Astrocyte (in vitro differentiated cells and primary cell): ENCODE measurements around the gene COMMD10. TPM values are rescaled to one million over a fixed set of nuclear protein-coding genes. Genes with fewer than 3 reads are reported as not detected.

ENCODE experiments used
- DNase-seq: peaks from one replicate; pipeline ENCODE4 v3.0.0-alpha.2; 2010; ENCODE audit warnings: low read depth
- FAIRE-seq: peaks from 2 replicates; lab custom pipeline; 2011; peaks lifted over from hg19 to GRCh38; lab: Jason Lieb, UNC
- H2AFZ ChIP-seq: 2 replicates; pipeline ENCODE4 v1.6.0; 2012; ENCODE audit warnings: low read depth, low read length, inconsistent platforms
- H3K27ac ChIP-seq: 2 replicates; pipeline ENCODE4 v1.5.1; 2011; ENCODE audit warnings: low read depth, low read length, inconsistent platforms
- H3K27me3 ChIP-seq: 2 replicates; pipeline ENCODE4 v1.6.0; 2011; ENCODE audit warnings: low read length, inconsistent platforms; ENCODE audit not compliant: insufficient read depth
- H3K36me3 ChIP-seq: 2 replicates; pipeline ENCODE4 v1.5.1; 2011; ENCODE audit warnings: low read length, inconsistent platforms; ENCODE audit not compliant: insufficient read depth
- H3K4me1 ChIP-seq: 2 replicates; pipeline ENCODE4 v1.5.1; 2011; ENCODE audit warnings: low read length, inconsistent platforms; ENCODE audit not compliant: insufficient read depth
- H3K4me2 ChIP-seq: 2 replicates; pipeline ENCODE4 v1.6.0; 2012; ENCODE audit warnings: low read length, inconsistent platforms
- H3K4me3 ChIP-seq: 2 replicates; pipeline ENCODE4 v1.5.1; 2011; ENCODE audit warnings: low read depth, mild to moderate bottlenecking, low read length, inconsistent platforms; ENCODE audit not compliant: insufficient read depth
- H3K79me2 ChIP-seq: 2 replicates; pipeline ENCODE4 v1.6.0; 2012; ENCODE audit warnings: mild to moderate bottlenecking, low read length, inconsistent platforms; ENCODE audit not compliant: insufficient read depth
- H3K9ac ChIP-seq: 2 replicates; pipeline ENCODE4 v1.6.0; 2012; ENCODE audit warnings: mild to moderate bottlenecking, low read length, inconsistent platforms
- H3K9me3 ChIP-seq: 2 replicates; pipeline ENCODE4 v1.5.1; 2012; ENCODE audit warnings: low read depth, mild to moderate bottlenecking, low read length, inconsistent platforms; ENCODE audit not compliant: insufficient read depth
- H4K20me1 ChIP-seq: 2 replicates; pipeline ENCODE4 v1.6.0; 2012; ENCODE audit warnings: low read length, inconsistent platforms; ENCODE audit not compliant: insufficient read depth
- H3K27ac Mint-ChIP-seq: one replicate; pipeline ENCODE4 v1.8.0; 2021; ENCODE audit warnings: mild to moderate bottlenecking, mixed read lengths; ENCODE audit not compliant: unreplicated experiment
- H3K27me3 Mint-ChIP-seq: one replicate; pipeline ENCODE4 v1.8.0; 2021; ENCODE audit warnings: low read depth, mixed read lengths; ENCODE audit not compliant: unreplicated experiment
- H3K36me3 Mint-ChIP-seq: one replicate; pipeline ENCODE4 v1.8.0; 2021; ENCODE audit warnings: low read depth, mixed read lengths; ENCODE audit not compliant: unreplicated experiment
- H3K4me1 Mint-ChIP-seq: one replicate; pipeline ENCODE4 v1.8.0; 2021; ENCODE audit warnings: low read depth, mixed read lengths; ENCODE audit not compliant: unreplicated experiment
- H3K4me3 Mint-ChIP-seq: one replicate; pipeline ENCODE4 v1.8.0; 2021; ENCODE audit warnings: mild to moderate bottlenecking, moderate library complexity, mixed read lengths; ENCODE audit not compliant: unreplicated experiment
- H3K9me3 Mint-ChIP-seq: one replicate; pipeline ENCODE4 v1.8.0; 2021; ENCODE audit warnings: mild to moderate bottlenecking, mixed read lengths; ENCODE audit not compliant: unreplicated experiment
- CTCF ChIP-seq: IDR thresholded peaks from 2 replicates; pipeline ENCODE4 v1.5.1; 2011; ENCODE audit warnings: low read depth, mild to moderate bottlenecking, inconsistent platforms, low read length, moderate library complexity; ENCODE audit not compliant: insufficient read depth
- EZH2 ChIP-seq: IDR thresholded peaks from 2 replicates; pipeline ENCODE4 v1.6.1; 2012; ENCODE audit warnings: mild to moderate bottlenecking, low read length, inconsistent platforms; ENCODE audit not compliant: insufficient read depth
- total RNA-seq: library from RNA; stranded (reverse); gene quantifications from 2 replicates; pipeline ENCODE4 v1.2.1, GENCODE V29; 2021

The COMMD10 gene
- total RNA-seq, 1 donor from 2014 or later, result 18.1 TPM

GRCh38 chr5:116249648-116250047, 164.8 kb downstream of the COMMD10 start:
- FAIRE-seq (no peak), DNase-seq (no peak)
- Mint-ChIP-seq H3K27ac (no peak overlapping the region), H3K4me1 (no peaks in the 10 kb centered on the region), H3K4me3 (no peak overlapping the region), H3K9me3 (peaks cover 7% of the 10 kb centered on the region), H3K27me3 (no peaks in the 10 kb centered on the region), H3K36me3 (peaks cover 3% of the 10 kb centered on the region)
- H3K27me3 ChIP-seq, result no peaks in the 10 kb centered on the region
- H4K20me1 ChIP-seq, result no peaks in the 10 kb centered on the region
- H3K4me3 ChIP-seq, result no peak overlapping the region
- no peaks in the 10 kb centered on the region for H3K4me1 ChIP-seq
- no peak overlapping the region for H2AFZ ChIP-seq
- H3K9me3 ChIP-seq, result no peaks in the 10 kb centered on the region
- H3K79me2 ChIP-seq, result no peaks in the 10 kb centered on the region
- H3K9ac ChIP-seq, result no peak overlapping the region
- TF ChIP-seq CTCF (no peak), EZH2 (no peak)
- no peak overlapping the region for H3K27ac ChIP-seq
- H3K36me3 ChIP-seq, result no peaks in the 10 kb centered on the region
- no peak overlapping the region for H3K4me2 ChIP-seq

DNA sequence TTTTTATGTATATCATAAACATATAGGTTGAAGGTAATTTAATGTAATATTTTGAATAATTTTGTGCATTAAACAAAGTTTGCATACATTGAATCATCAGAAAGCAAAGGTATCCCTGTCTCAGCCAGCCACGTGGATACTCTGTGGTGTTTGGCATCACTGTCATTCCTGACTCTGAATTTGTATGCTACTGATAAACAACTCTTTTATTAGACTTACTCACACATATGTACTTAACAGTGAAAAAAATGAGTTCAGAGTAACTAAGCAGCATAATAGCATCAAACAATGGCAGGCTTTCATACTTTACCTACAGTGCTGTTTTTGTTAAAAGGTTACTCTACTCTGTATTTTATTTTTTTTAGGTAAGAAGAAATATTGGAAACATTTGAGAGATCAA, 171.9 kb downstream of the COMMD10 start:
- no peak for DNase-seq
- H3K79me2 ChIP-seq, result no peaks in the 10 kb centered on the region
- no peak for TF ChIP-seq CTCF
- TF ChIP-seq EZH2, result no peak
- H3K36me3 Mint-ChIP-seq, result no peaks in the 10 kb centered on the region
- no peak overlapping the region for H3K27ac Mint-ChIP-seq
- no peaks in the 10 kb centered on the region for H3K4me1 ChIP-seq
- no peaks in the 10 kb centered on the region for H3K27me3 ChIP-seq
- no peak overlapping the region for H3K4me2 ChIP-seq
- H3K36me3 ChIP-seq, result no peaks in the 10 kb centered on the region
- FAIRE-seq, result no peak
- no peaks in the 10 kb centered on the region for H3K27me3 Mint-ChIP-seq
- H2AFZ ChIP-seq, result no peak overlapping the region
- no peak overlapping the region for H3K4me3 ChIP-seq
- H3K9me3 ChIP-seq, result no peaks in the 10 kb centered on the region
- H3K4me1 Mint-ChIP-seq, result no peaks in the 10 kb centered on the region
- peaks cover 4% of the 10 kb centered on the region for H3K9me3 Mint-ChIP-seq
- H3K27ac ChIP-seq, result no peak overlapping the region
- H3K4me3 Mint-ChIP-seq, result no peak overlapping the region
- H3K9ac ChIP-seq, result no peak overlapping the region
- H4K20me1 ChIP-seq, result no peaks in the 10 kb centered on the region

DNA sequence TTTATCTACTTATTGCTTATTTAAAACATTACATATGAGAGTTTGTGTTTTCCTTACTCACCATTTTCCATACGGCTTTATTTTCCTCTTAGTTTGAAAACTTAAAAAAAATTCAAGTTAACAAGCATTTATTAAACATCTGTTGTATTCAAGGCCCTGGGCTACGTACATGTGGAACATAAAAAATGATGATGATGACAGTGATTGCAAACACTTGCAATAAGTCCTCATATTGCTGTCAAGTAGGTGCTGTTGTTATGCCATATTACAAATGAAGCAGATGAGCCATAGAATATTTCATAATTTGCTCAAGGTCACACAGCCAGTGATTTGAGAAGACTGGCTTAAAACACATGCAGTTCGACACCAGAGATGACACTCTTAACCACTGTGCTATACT, 180.6 kb downstream of the COMMD10 start:
- Histone ChIP-seq H3K27me3 (no peaks in the 10 kb centered on the region), H2AFZ (no peak overlapping the region), H3K79me2 (no peaks in the 10 kb centered on the region), H3K9me3 (no peaks in the 10 kb centered on the region), H4K20me1 (no peaks in the 10 kb centered on the region), H3K9ac (no peak overlapping the region), H3K4me1 (no peaks in the 10 kb centered on the region), H3K36me3 (no peaks in the 10 kb centered on the region), H3K27ac (no peak overlapping the region), H3K4me3 (no peak overlapping the region), H3K4me2 (no peak overlapping the region)
- DNase-seq (no peak), FAIRE-seq (no peak)
- H3K27me3 Mint-ChIP-seq, result no peaks in the 10 kb centered on the region
- no peak overlapping the region for H3K27ac Mint-ChIP-seq
- H3K4me1 Mint-ChIP-seq, result no peaks in the 10 kb centered on the region
- no peaks in the 10 kb centered on the region for H3K36me3 Mint-ChIP-seq
- TF ChIP-seq EZH2 (no peak), CTCF (no peak)
- no peaks in the 10 kb centered on the region for H3K9me3 Mint-ChIP-seq
- no peak overlapping the region for H3K4me3 Mint-ChIP-seq
